Liver (tissue), 9 donors: ENCODE data around the gene ATAD3A. TPM values are rescaled to one million over a fixed set of nuclear protein-coding genes. Genes with fewer than 3 reads are reported as not detected.
A peak's percentile ranks its signal among the peaks of the same experiment; 100 is the strongest.

Experiments used
- DNase-seq: peaks from one replicate; pipeline ENCODE4 v3.0.0-alpha.2; 2017; ENCODE audit warnings: low spot score
- H3K27ac ChIP-seq, 2 donors: one replicate each; pipeline ENCODE4 v1.7.0; 2013; ENCODE audit warnings: inconsistent platforms in 2 of 2, low read length in 2 of 2, control low read depth in 1 of 2, low read depth in 1 of 2, mild to moderate bottlenecking in 1 of 2
- H3K27me3 ChIP-seq, 4 donors: one replicate each; pipeline versions ENCODE4 v1.6.1 to v1.7.0; 2013; ENCODE audit warnings: low read length in 3 of 4, inconsistent platforms in 1 of 4, mild to moderate bottlenecking in 1 of 4, moderate library complexity in 1 of 4; ENCODE audit not compliant: control insufficient read depth in 4 of 4, insufficient read depth in 4 of 4
- H3K36me3 ChIP-seq, 4 donors: one replicate each; pipeline versions ENCODE4 v1.6.1 to v1.7.0; 2013; ENCODE audit warnings: low read length in 3 of 4, mild to moderate bottlenecking in 3 of 4, low read depth in 1 of 4, moderate library complexity in 1 of 4; ENCODE audit not compliant: control insufficient read depth in 4 of 4, insufficient read depth in 3 of 4
- H3K4me1 ChIP-seq, 4 donors: one replicate each; pipeline versions ENCODE4 v1.6.1 to v1.7.0; 2013; ENCODE audit warnings: low read length in 3 of 4, mild to moderate bottlenecking in 3 of 4, moderate library complexity in 1 of 4; ENCODE audit not compliant: control insufficient read depth in 4 of 4, insufficient read depth in 4 of 4
- H3K4me3 ChIP-seq, 3 donors: one replicate each; pipeline versions ENCODE4 v1.6.1 to v1.7.0; 2013; ENCODE audit warnings: low read length in 3 of 3, control low read depth in 1 of 3, low read depth in 1 of 3, mild to moderate bottlenecking in 1 of 3
- H3K9ac ChIP-seq, 2 donors: one replicate each; pipeline ENCODE4 v1.7.0; 2013; ENCODE audit warnings: low read length in 2 of 2, mild to moderate bottlenecking in 2 of 2, moderate library complexity in 2 of 2, control low read depth in 1 of 2, low read depth in 1 of 2
- H3K9me3 ChIP-seq, 4 donors: one replicate each; pipeline versions ENCODE4 v1.6.1 to v1.7.0; 2013; ENCODE audit warnings: low read length in 3 of 4; ENCODE audit not compliant: control insufficient read depth in 4 of 4
- ATF3 ChIP-seq: IDR thresholded peaks from 2 replicates; pipeline ENCODE4 v1.6.1; 2016; ENCODE audit warnings: antibody characterized with exemption
- CTCF ChIP-seq: fragments of 150-350 bp; IDR thresholded peaks from 2 replicates; pipeline ENCODE4 v1.5.1; 2017; ENCODE audit warnings: improper control_type of control experiment, low read depth, low read length; ENCODE audit not compliant: missing input control
- FOXA1 ChIP-seq: IDR thresholded peaks from 2 replicates; pipeline ENCODE4 v1.6.1; 2016; ENCODE audit warnings: antibody characterized with exemption
- FOXA2 ChIP-seq: IDR thresholded peaks from 2 replicates; pipeline ENCODE4 v1.6.1; 2016; ENCODE audit warnings: antibody characterized with exemption
- GABPA ChIP-seq, 2 donors: IDR thresholded peaks in 1 of 2; conservative IDR thresholded peaks in 1 of 2; 2 replicates each; pipeline ENCODE4 v1.6.1; 2016; ENCODE audit warnings: antibody characterized with exemption in 2 of 2, mild to moderate bottlenecking in 1 of 2, moderate library complexity in 1 of 2
- HNF4A ChIP-seq, 2 donors: conservative IDR thresholded peaks; 2 replicates each; pipeline ENCODE4 v1.6.1; 2016; ENCODE audit warnings: antibody characterized with exemption in 2 of 2, mild to moderate bottlenecking in 2 of 2
- HNF4G ChIP-seq: IDR thresholded peaks from 2 replicates; pipeline ENCODE4 v1.6.1; 2016; ENCODE audit warnings: antibody characterized with exemption
- JUND ChIP-seq, 2 donors: IDR thresholded peaks; 2 replicates each; pipeline ENCODE4 v1.6.1; 2016; ENCODE audit warnings: antibody characterized with exemption in 2 of 2
- MAX ChIP-seq: IDR thresholded peaks from 2 replicates; pipeline ENCODE4 v1.6.1; 2016; ENCODE audit warnings: antibody characterized with exemption
- NR2F2 ChIP-seq: IDR thresholded peaks from 2 replicates; pipeline ENCODE4 v1.6.1; 2016; ENCODE audit warnings: antibody characterized with exemption
- RAD21 ChIP-seq, 2 donors: IDR thresholded peaks; 2 replicates each; pipeline ENCODE4 v1.6.1; 2016; ENCODE audit warnings: antibody characterized with exemption in 2 of 2, mild to moderate bottlenecking in 2 of 2
- REST ChIP-seq: IDR thresholded peaks from 2 replicates; pipeline ENCODE4 v1.6.1; 2016; ENCODE audit warnings: antibody characterized with exemption, mild to moderate bottlenecking
- RXRA ChIP-seq, 2 donors: IDR thresholded peaks; 2 replicates each; pipeline ENCODE4 v1.6.1; 2017 to 2018; ENCODE audit warnings: antibody characterized with exemption in 2 of 2, mild to moderate bottlenecking in 1 of 2
- SP1 ChIP-seq: IDR thresholded peaks from 2 replicates; pipeline ENCODE4 v1.6.1; 2018; ENCODE audit warnings: antibody characterized with exemption, mild to moderate bottlenecking
- YY1 ChIP-seq: IDR thresholded peaks from 2 replicates; pipeline ENCODE4 v1.6.1; 2016; ENCODE audit warnings: antibody characterized with exemption, mild to moderate bottlenecking
- WGBS: extraction: QIAGEN DNeasy Blood & Tissue Kit; methylation state at CpG from one replicate; pipeline ENCODE4 v1.1.7; 2013; 5-methylcytosine and 5-hydroxymethylcytosine counted together
- polyA plus RNA-seq, 2 donors: library from polyadenylated mRNA; stranded (reverse) in 1 of 2; unstranded in 1 of 2; fragments of 200-250 nt in 1 of 2; fragments of >200 nt in 1 of 2; fragmentation: Nextera tagmentation in 1 of 2; extraction: Ambion mirVana in 1 of 2; gene quantifications; one replicate each; pipeline versions ENCODE4 v1.2.1 to v1.2.3, GENCODE V29; 2013 to 2015
- total RNA-seq, 2 donors: library from RNA; depleted of rRNA; stranded (reverse); fragments of >200 nt; gene quantifications; one replicate each; pipeline ENCODE4 v1.2.3, GENCODE V29; 2014
- donor health status: healthy.
- donor health status: healthy.
- donor health status: healthy.
- donor health status: healthy.
- donor health status: healthy.

The ATAD3A gene
- total and polyA plus RNA-seq, 4 donors: 7.2 to 20.0 (median 15.8) TPM

- no peak for DNase-seq
- Histone ChIP-seq H3K27me3 (no peaks in the 10 kb centered on the region), H3K4me3 (no peak overlapping the region), H3K36me3 (peaks cover 0 to 5% (median 0%) of the 10 kb centered on the region in 4 donors), H3K9me3 (no peaks in the 10 kb centered on the region), H3K4me1 (peaks cover 0 to 7% (median 3%) of the 10 kb centered on the region in 4 donors), H3K27ac (no peak overlapping the region), H3K9ac (no peak overlapping the region)
- TF ChIP-seq JUND (IDR thresholded peaks at IDR 0.05) (no peak), RXRA (IDR thresholded peaks at IDR 0.05) (no peak), NR2F2 (no peak), ATF3 (no peak), FOXA2 (no peak), SP1 (no peak)
- 94% methylated on average over 7 of the region's 7 CpGs for WGBS
Observed at GRCh38 chr1:1550087-1550486, 38.1 kb downstream of the ATAD3A start.

GRCh38 chr1:1550591-1551432 is 38.9 kb downstream of the ATAD3A start:
- H3K36me3 ChIP-seq: peaks cover 0 to 5% (median 0%) of the 10 kb centered on the region in 4 donors
- no peaks in the 10 kb centered on the region for H3K27me3 ChIP-seq
- no peak overlapping the region for H3K9ac ChIP-seq
- H3K9me3 ChIP-seq: no peaks in the 10 kb centered on the region
- whole genome bisulfite sequencing: 83% methylated on average over 15 of the region's 15 CpGs
- DNase-seq: no peak
- peaks cover 0 to 14% (median 9%) of the 10 kb centered on the region in 4 donors for H3K4me1 ChIP-seq
- H3K4me3 ChIP-seq: no peak overlapping the region
- H3K27ac ChIP-seq: no peak overlapping the region
- no peak for TF ChIP-seq HNF4A (conservative IDR thresholded peaks at IDR 0.05)
- no peak for TF ChIP-seq GABPA (IDR thresholded peaks at IDR 0.05 in 1 of 2, conservative IDR thresholded peaks at IDR 0.05 in 1 of 2)
- TF ChIP-seq JUND (IDR thresholded peaks at IDR 0.05): no peak
- TF ChIP-seq HNF4G: no peak
- TF ChIP-seq CTCF: peak; percentile 7
- TF ChIP-seq MAX: no peak
- TF ChIP-seq YY1: no peak
- TF ChIP-seq RAD21 (IDR thresholded peaks at IDR 0.05): peak in 1 of 2 donors; percentile 52

GRCh38 chr1:1551524-1552262 is 39.7 kb downstream of the ATAD3A start:
- Histone ChIP-seq H3K27ac (no peak overlapping the region), H3K27me3 (no peaks in the 10 kb centered on the region), H3K9ac (no peak overlapping the region), H3K4me3 (no peak overlapping the region), H3K4me1 (peaks cover 0 to 17% (median 9%) of the 10 kb centered on the region in 4 donors), H3K36me3 (peaks cover 0 to 5% (median 0%) of the 10 kb centered on the region in 4 donors), H3K9me3 (no peaks in the 10 kb centered on the region)
- DNase-seq: no peak
- TF ChIP-seq REST (no peak), YY1 (no peak), CTCF (no peak), RAD21 (IDR thresholded peaks at IDR 0.05) (no peak), FOXA2 (no peak), FOXA1 (no peak), JUND (IDR thresholded peaks at IDR 0.05) (no peak)
- WGBS: 92% methylated on average over 33 of the region's 33 CpGs
